ENCODE results near the gene LAPTM5.

LAPTM5 gene

DNA sequence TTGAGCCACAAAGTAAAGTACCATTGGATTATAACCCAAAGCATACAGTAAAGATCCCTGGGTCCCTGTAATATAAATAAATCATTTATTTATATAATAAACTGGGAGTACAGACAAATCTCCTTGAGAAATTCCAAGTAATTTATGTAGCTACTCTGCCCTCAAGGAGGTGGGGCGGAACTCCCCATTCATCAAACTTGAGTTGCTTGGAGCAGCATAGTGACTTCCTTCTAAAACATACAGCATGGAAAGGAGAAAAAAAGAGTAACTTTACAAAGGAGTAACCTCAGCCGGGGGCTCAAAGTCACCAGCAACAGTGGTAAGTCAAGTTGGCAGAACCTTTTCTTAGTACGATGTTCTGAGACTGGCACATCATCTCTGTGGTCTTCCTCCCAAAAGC is 4.5 kb downstream of the LAPTM5 start:
- no peak overlapping the region for H2AFZ ChIP-seq (ENCODE audit: low read depth, low read length)
- H3K27me3 ChIP-seq (ENCODE audit: insufficient read depth, low read length): peaks cover 3% of the 10 kb centered on the region
- H3K9me3 ChIP-seq (ENCODE audit: low read length): no peaks in the 10 kb centered on the region
- H3K4me1 ChIP-seq (ENCODE audit: insufficient read depth, low read length): peaks cover 7% of the 10 kb centered on the region
- no peaks in the 10 kb centered on the region for H3K36me3 ChIP-seq (ENCODE audit: insufficient read depth, low read length)
- H3K4me3 ChIP-seq (ENCODE audit: low read length): no peak overlapping the region

DNA sequence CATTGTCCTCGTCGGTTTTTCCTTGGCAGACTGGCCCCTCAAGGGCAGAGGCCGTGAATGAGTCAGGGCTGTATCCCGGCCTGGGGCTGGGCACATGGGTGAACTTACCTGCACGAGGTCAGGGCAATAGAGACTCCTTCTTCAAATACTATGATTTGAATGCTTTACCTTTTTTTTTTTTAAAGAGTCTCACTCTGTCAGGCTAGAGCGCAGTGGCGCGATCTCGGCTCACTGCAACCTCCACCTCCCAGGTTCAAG is 5.0 kb downstream of the LAPTM5 start:
- Histone ChIP-seq H3K36me3 (ENCODE audit: insufficient read depth, low read length) (no peaks in the 10 kb centered on the region), H3K4me3 (ENCODE audit: low read length) (no peak overlapping the region), H3K27me3 (ENCODE audit: insufficient read depth, low read length) (peaks cover 3% of the 10 kb centered on the region), H3K4me1 (ENCODE audit: insufficient read depth, low read length) (peaks cover 12% of the 10 kb centered on the region), H2AFZ (ENCODE audit: low read depth, low read length) (no peak overlapping the region), H3K9me3 (ENCODE audit: low read length) (no peaks in the 10 kb centered on the region)

GRCh38 chr1:30751830-30752650 is 5.5 kb downstream of the LAPTM5 start:
- Histone ChIP-seq H3K4me1 (ENCODE audit: insufficient read depth, low read length) (peaks cover 12% of the 10 kb centered on the region), H3K27me3 (ENCODE audit: insufficient read depth, low read length) (peaks cover 3% of the 10 kb centered on the region), H2AFZ (ENCODE audit: low read depth, low read length) (no peak overlapping the region), H3K9me3 (ENCODE audit: low read length) (no peaks in the 10 kb centered on the region), H3K36me3 (ENCODE audit: insufficient read depth, low read length) (no peaks in the 10 kb centered on the region), H3K4me3 (ENCODE audit: low read length) (no peak overlapping the region)

DNA sequence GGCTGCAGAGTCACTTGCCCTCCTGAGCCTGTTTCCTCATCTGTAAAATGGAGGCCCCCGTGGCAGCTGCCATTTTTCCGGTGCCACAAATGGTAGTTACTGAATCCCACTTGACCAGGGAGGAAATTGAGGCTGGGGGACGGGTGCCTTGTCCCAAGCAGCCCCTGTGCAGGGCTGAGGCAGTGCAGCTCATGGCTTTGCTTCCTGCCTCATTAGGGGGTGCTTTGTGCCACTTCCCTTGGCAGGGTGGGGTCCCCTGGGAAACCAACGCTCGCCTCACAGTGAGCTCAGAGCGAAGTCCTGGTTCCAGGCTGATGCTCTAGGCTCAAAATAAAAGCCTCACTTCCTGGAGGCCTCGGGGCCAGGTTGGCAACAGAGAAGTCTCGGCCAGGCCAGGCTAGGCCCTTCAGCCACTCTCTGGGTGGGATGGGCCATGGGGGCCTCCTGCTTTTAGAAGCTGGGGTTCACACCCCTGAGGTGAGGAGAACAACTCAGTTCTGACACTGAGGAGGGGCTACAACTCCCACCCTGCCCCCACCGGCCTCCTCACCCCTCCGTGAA is 6.8 kb downstream of the LAPTM5 start:
- Histone ChIP-seq H2AFZ (ENCODE audit: low read depth, low read length) (no peak overlapping the region), H3K36me3 (ENCODE audit: insufficient read depth, low read length) (no peaks in the 10 kb centered on the region), H3K9me3 (ENCODE audit: low read length) (no peaks in the 10 kb centered on the region), H3K4me1 (ENCODE audit: insufficient read depth, low read length) (peaks cover 12% of the 10 kb centered on the region), H3K27me3 (ENCODE audit: insufficient read depth, low read length) (peaks cover 3% of the 10 kb centered on the region), H3K4me3 (ENCODE audit: low read length) (no peak overlapping the region)

DNA sequence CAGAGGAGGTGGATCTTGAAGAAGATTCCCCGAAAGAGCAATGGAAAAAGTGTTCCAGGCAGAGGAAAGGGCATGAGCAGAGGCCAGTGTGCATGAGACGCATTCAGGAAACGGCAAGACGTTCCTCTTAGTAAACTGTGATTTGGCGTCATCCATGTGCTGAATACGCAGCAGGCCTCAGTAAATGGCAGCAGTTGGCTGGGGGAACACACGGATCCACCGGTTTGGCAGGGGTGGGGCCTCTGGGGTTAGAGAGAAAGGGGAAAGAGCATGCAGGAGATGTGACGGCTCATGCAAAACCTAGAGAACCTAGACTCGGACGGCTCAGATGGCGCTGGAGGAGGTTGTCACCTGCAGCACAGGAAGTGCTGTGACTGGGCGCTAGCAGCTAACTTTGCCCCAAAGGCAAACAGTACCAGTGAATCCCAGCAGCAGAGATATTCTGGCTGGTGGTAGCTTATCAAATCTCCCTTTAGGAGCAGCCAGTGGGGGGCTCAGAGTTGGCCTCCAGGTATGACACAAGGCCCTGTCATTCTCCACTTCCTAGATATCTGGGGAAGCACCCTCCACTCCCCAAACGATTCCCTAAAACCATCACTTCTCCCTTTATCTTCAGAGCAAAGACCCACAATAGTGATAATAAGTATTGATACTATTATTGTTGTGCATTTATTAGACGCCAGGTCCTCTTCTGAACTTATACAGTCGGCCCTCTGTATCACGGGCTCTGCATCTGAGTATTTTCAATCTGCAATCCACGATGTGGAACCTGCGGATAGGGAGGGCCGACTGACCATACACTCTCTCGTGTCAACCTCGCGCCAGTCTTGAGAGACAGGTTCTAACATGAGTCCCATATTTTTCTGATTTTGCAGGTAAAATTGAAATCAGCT is 7.6 kb downstream of the LAPTM5 start:
- Histone ChIP-seq H3K9me3 (ENCODE audit: low read length) (no peaks in the 10 kb centered on the region), H3K36me3 (ENCODE audit: insufficient read depth, low read length) (no peaks in the 10 kb centered on the region), H2AFZ (ENCODE audit: low read depth, low read length) (no peak overlapping the region), H3K4me3 (ENCODE audit: low read length) (no peak overlapping the region), H3K27me3 (ENCODE audit: insufficient read depth, low read length) (peaks cover 3% of the 10 kb centered on the region), H3K4me1 (ENCODE audit: insufficient read depth, low read length) (peaks cover 12% of the 10 kb centered on the region)

DNA sequence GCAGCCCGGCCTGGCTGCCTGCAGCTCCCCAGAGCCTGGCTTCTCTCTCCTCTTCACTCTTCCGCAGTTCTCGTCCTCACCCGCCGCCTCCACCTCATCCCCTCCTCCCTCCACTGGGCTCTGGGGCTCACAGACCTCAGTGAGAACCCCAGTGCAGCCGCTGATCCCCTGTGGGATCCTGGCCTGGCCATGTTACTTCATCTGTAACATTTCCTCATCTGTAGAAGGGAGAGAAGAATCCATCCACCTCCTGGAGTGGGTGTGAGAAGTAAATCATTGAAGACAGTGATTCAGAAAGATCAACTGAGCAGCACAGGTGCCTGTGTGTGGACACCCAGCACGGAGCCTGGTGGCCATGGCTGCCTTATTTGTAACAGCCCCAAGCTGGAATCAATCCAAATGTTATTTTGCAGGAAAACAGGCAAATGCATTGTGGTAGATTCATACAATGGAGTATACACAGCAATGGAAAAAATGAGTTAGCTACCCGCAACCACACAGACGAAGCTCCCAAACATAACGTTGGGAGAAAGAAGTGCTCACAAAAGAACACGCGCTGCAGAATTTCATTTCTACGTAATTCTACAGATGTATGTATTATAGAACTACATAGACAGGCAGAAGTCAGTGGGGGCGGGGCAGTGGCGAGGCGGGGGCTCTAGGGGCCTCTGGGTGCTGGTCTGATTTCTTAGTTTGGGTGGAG is 8.7 kb downstream of the LAPTM5 start:
- Histone ChIP-seq H3K4me3 (ENCODE audit: low read length) (no peak overlapping the region), H3K4me1 (ENCODE audit: insufficient read depth, low read length) (peaks cover 12% of the 10 kb centered on the region), H3K36me3 (ENCODE audit: insufficient read depth, low read length) (no peaks in the 10 kb centered on the region), H3K9me3 (ENCODE audit: low read length) (no peaks in the 10 kb centered on the region), H3K27me3 (ENCODE audit: insufficient read depth, low read length) (peaks cover 3% of the 10 kb centered on the region), H2AFZ (ENCODE audit: low read depth, low read length) (peak overlapping the region; percentile 10)

DNA sequence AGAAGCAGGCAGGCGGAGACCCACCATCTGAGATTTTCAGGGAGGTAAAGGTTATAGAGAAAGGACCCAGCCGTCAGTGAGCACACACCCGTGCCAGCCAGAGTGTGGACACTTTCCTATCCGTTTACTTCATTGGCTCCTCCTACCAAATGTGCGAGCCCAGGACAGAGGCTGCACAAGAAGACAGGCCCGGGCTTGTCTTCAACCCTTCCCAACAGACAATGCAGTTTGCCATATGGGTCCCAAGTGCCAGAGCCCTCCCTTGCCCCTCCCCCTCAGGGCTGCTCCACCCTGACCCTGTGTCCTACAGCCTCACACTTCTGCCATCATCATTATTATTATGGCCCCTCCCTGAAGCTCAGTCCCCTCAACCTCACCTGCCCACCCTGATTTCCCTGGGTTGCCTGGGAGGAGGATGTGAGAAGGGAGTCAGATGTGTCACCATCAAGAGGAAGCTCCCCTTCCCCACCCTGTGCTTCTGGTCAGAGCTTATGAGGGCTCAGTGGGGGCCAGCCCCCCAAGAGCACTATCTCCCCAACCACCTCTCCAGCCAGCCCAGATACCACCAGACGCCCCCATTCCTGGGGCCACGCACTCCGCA is 9.4 kb downstream of the LAPTM5 start:
- H3K9me3 ChIP-seq (ENCODE audit: low read length): no peaks in the 10 kb centered on the region
- peaks cover 3% of the 10 kb centered on the region for H3K27me3 ChIP-seq (ENCODE audit: insufficient read depth, low read length)
- H2AFZ ChIP-seq (ENCODE audit: low read depth, low read length): peak overlapping the region; percentile 10
- peaks cover 12% of the 10 kb centered on the region for H3K4me1 ChIP-seq (ENCODE audit: insufficient read depth, low read length)
- no peaks in the 10 kb centered on the region for H3K36me3 ChIP-seq (ENCODE audit: insufficient read depth, low read length)
- H3K4me3 ChIP-seq (ENCODE audit: low read length): no peak overlapping the region

DNA sequence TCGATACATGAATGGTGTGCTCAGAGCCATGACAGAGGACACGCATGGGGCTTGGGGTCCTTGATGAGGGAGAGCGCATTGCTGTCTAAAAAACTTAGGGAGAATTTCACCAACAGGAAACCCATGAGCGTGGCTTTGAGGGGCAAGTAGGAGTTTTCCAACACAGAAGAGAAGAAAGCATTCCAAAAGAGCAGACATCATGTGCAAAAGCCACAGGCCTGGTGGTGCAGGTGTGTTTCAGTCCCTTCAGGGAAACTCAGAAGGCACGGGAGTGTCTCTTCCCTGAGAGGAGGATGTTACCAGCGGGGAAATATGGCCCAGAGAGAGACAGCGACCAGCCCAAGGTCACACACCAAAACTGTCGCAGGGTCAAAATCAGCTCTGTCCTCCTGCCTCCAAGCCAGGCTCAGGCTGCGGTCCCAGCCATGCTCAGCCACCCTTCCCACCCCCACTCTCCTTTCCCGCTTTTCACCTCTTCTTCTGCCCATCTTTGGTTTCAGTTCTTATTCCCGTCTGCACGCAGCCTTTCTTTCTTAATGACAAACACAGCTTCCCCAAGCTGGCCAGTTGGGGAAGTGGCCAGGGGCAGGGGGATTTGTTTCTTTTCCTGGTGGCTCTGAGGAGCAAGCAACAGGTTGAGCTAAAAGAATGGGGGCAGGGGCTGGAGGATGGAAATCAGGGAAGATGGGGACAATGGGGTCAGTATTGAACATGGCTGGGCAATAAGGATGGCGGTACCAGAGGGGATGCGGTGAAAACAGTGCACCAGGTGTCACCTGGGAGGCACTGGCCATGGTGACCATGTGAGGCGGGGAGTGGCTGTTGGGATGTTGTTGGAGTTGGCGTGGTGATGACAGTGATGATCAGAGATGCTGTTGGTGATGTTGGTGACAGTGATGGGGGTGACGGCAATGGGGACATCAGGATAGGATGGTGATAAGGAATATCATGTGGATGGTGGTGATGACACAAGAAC is 10.3 kb downstream of the LAPTM5 start:
- H3K4me1 ChIP-seq (ENCODE audit: insufficient read depth, low read length): peaks cover 12% of the 10 kb centered on the region
- no peaks in the 10 kb centered on the region for H3K36me3 ChIP-seq (ENCODE audit: insufficient read depth, low read length)
- H2AFZ ChIP-seq (ENCODE audit: low read depth, low read length): no peak overlapping the region
- H3K27me3 ChIP-seq (ENCODE audit: insufficient read depth, low read length): peaks cover under 1% of the 10 kb centered on the region
- H3K9me3 ChIP-seq (ENCODE audit: low read length): no peaks in the 10 kb centered on the region
- H3K4me3 ChIP-seq (ENCODE audit: low read length): no peak overlapping the region

GRCh38 chr1:30746212-30747032 is 11.2 kb downstream of the LAPTM5 start:
- H3K36me3 ChIP-seq (ENCODE audit: insufficient read depth, low read length): no peaks in the 10 kb centered on the region

DNA sequence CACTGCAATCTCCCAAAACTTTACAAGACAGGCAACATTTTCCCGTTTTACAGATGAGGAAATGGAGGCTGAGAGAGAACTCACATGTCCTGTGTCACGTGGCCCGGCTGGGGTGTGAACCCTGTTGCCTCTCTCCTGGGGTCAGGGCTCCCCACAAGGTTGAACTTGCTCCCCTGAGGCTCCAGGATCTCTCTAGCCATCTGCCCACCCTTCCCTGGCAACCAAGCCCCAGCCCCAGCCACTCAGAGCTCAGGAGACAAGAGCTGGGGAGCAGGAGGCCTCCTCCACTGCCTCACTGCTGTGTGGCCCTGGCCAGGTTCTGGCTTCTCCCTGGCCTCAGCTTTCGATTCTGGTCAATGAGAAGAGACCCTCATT is 11.8 kb downstream of the LAPTM5 start:
- Histone ChIP-seq H3K9me3 (ENCODE audit: low read length) (no peaks in the 10 kb centered on the region), H3K4me1 (ENCODE audit: insufficient read depth, low read length) (peaks cover 12% of the 10 kb centered on the region), H2AFZ (ENCODE audit: low read depth, low read length) (no peak overlapping the region), H3K27me3 (ENCODE audit: insufficient read depth, low read length) (peaks cover 5% of the 10 kb centered on the region), H3K4me3 (ENCODE audit: low read length) (no peak overlapping the region), H3K36me3 (ENCODE audit: insufficient read depth, low read length) (no peaks in the 10 kb centered on the region)

More at GRCh38 chr1:30746212-30747032, 11.2 kb downstream of the LAPTM5 start:
- Histone ChIP-seq H3K9me3 (ENCODE audit: low read length) (no peaks in the 10 kb centered on the region), H2AFZ (ENCODE audit: low read depth, low read length) (no peak overlapping the region), H3K4me1 (ENCODE audit: insufficient read depth, low read length) (peaks cover 12% of the 10 kb centered on the region), H3K4me3 (ENCODE audit: low read length) (no peak overlapping the region), H3K27me3 (ENCODE audit: insufficient read depth, low read length) (peaks cover 1% of the 10 kb centered on the region)

GRCh38 chr1:30745156-30745833 is 12.3 kb downstream of the LAPTM5 start:
- H3K9me3 ChIP-seq (ENCODE audit: low read length): no peaks in the 10 kb centered on the region
- no peaks in the 10 kb centered on the region for H3K36me3 ChIP-seq (ENCODE audit: insufficient read depth, low read length)
- H3K27me3 ChIP-seq (ENCODE audit: insufficient read depth, low read length): peaks cover 5% of the 10 kb centered on the region
- no peak overlapping the region for H2AFZ ChIP-seq (ENCODE audit: low read depth, low read length)
- no peak overlapping the region for H3K4me3 ChIP-seq (ENCODE audit: low read length)
- peaks cover 12% of the 10 kb centered on the region for H3K4me1 ChIP-seq (ENCODE audit: insufficient read depth, low read length)

All from neuron (in vitro differentiated cells).